ENCODE data around the gene RIMS1.

The RIMS1 gene

GRCh38 chr6:71979911-71980310 lies 93.6 kb downstream of the RIMS1 start:
- no peak for TF ChIP-seq PATZ1 (CRISPR knock-in tag; IDR thresholded peaks at IDR 0.05; ENCODE audit: borderline replicate concordance)
- no peak for TF ChIP-seq ZNF8 (CRISPR knock-in tag; IDR thresholded peaks at IDR 0.05)
- no peak for TF ChIP-seq GLIS3 (CRISPR knock-in tag; IDR thresholded peaks at IDR 0.05)
- no peak for TF ChIP-seq ARNTL (CRISPR knock-in tag; IDR thresholded peaks at IDR 0.05; ENCODE audit: borderline replicate concordance, low read depth)
- no peak for TF ChIP-seq POU6F1 (CRISPR knock-in tag; IDR thresholded peaks at IDR 0.05; ENCODE audit: borderline replicate concordance, low read depth)
- TF ChIP-seq CSDC2 (CRISPR knock-in tag; IDR thresholded peaks at IDR 0.05) = no peak
- TF ChIP-seq CREB5 (CRISPR knock-in tag; IDR thresholded peaks at IDR 0.05; ENCODE audit: low read depth) = no peak
- TF ChIP-seq SNAI2 (CRISPR knock-in tag; IDR thresholded peaks at IDR 0.05) = no peak
- no peak for TF ChIP-seq TOX (CRISPR knock-in tag; IDR thresholded peaks at IDR 0.05; ENCODE audit: borderline replicate concordance)
- no peak for ATAC-seq

GRCh38 chr6:71982389-71982788 lies 96.0 kb downstream of the RIMS1 start:
- TF ChIP-seq ZNF565 (CRISPR knock-in tag; conservative IDR thresholded peaks at IDR 0.05; ENCODE audit: low read depth) (no peak), ARNTL (CRISPR knock-in tag; IDR thresholded peaks at IDR 0.05; ENCODE audit: borderline replicate concordance, low read depth) (no peak), CREB5 (CRISPR knock-in tag; IDR thresholded peaks at IDR 0.05; ENCODE audit: low read depth) (no peak), TCF4 (CRISPR knock-in tag; IDR thresholded peaks at IDR 0.05; ENCODE audit: borderline replicate concordance) (no peak), CSDC2 (CRISPR knock-in tag; IDR thresholded peaks at IDR 0.05) (no peak), PPARA (CRISPR knock-in tag; IDR thresholded peaks at IDR 0.05; ENCODE audit: borderline replicate concordance) (no peak), OSR1 (CRISPR knock-in tag; IDR thresholded peaks at IDR 0.05) (no peak), TOX (CRISPR knock-in tag; IDR thresholded peaks at IDR 0.05; ENCODE audit: borderline replicate concordance) (no peak), TSHZ2 (CRISPR knock-in tag; IDR thresholded peaks at IDR 0.05) (no peak), POU6F1 (CRISPR knock-in tag; IDR thresholded peaks at IDR 0.05; ENCODE audit: borderline replicate concordance, low read depth) (no peak), GLIS3 (CRISPR knock-in tag; IDR thresholded peaks at IDR 0.05) (no peak), ZNF8 (CRISPR knock-in tag; IDR thresholded peaks at IDR 0.05) (no peak), ZNF70 (CRISPR knock-in tag; IDR thresholded peaks at IDR 0.05) (no peak), ISL1 (CRISPR knock-in tag; IDR thresholded peaks at IDR 0.05) (no peak), PATZ1 (CRISPR knock-in tag; IDR thresholded peaks at IDR 0.05; ENCODE audit: borderline replicate concordance) (no peak), ZFP30 (CRISPR knock-in tag; IDR thresholded peaks at IDR 0.05) (no peak)

More at GRCh38 chr6:71982389-71982788, 96.0 kb downstream of the RIMS1 start:
- ATAC-seq = no peak
